HEK293 (cell line): Measurements from ENCODE around the gene HOXD10.

ENCODE experiments used
- CTCF ChIA-PET: fragments of 350-600 bp; formaldehyde crosslinking; extraction: SDS; loops from one replicate; lab custom pipeline; 2021; ENCODE audit warnings: antibody characterized with exemption; lab: Yijun Ruan, JAX
- POLR2A ChIA-PET: fragments of 300-600 bp; formaldehyde crosslinking; extraction: SDS; loops from one replicate; lab custom pipeline; 2020; ENCODE audit warnings: antibody characterized with exemption, inconsistent platforms; lab: Yijun Ruan, JAX
- H3K27ac ChIP-seq: fragments of 200-500 bp; sonication (Bioruptor generic); 2 replicates; pipeline ENCODE4 v1.5.1; 2014; ENCODE audit warnings: low read depth, low read length, control low read depth, inconsistent platforms; ENCODE audit errors: extremely low read depth
- H3K36me3 ChIP-seq, 2 experiments: fragments of 200-500 bp in 1 of 2; sonication (Bioruptor generic) in 1 of 2; 1 replicate in 1 of 2; 2 replicates in 1 of 2; pipeline ENCODE4 v1.5.1; 2014 to 2017; ENCODE audit warnings: inconsistent platforms in 2 of 2, low read length in 2 of 2; ENCODE audit not compliant: control insufficient read depth in 2 of 2, insufficient read depth in 1 of 2
- H3K4me1 ChIP-seq: fragments of 200-500 bp; sonication (Bioruptor generic); 2 replicates; pipeline ENCODE4 v1.5.1; 2014; ENCODE audit warnings: mild to moderate bottlenecking, low read length, inconsistent platforms; ENCODE audit not compliant: control insufficient read depth, insufficient read depth
- H3K4me3 ChIP-seq: 2 replicates; pipeline ENCODE4 v1.5.1; 2011; ENCODE audit warnings: low read depth, mild to moderate bottlenecking, control low read depth, low read length, moderate library complexity
- H3K9me3 ChIP-seq: fragments of 200-500 bp; sonication (Bioruptor generic); 2 replicates; pipeline ENCODE4 v1.5.1; 2014; ENCODE audit warnings: low read depth, low read length, inconsistent platforms; ENCODE audit not compliant: control insufficient read depth, insufficient read depth
- EGR2 ChIP-seq: fragments of 450-650 bp; formaldehyde crosslinking; IDR thresholded peaks from 2 replicates; pipeline ENCODE4 v1.5.1; 2016; ENCODE audit warnings: low read depth, missing biosample characterization, missing genetic modification characterization
- MZF1 ChIP-seq: fragments of 450-650 bp; formaldehyde crosslinking; IDR thresholded peaks from 2 replicates; pipeline ENCODE4 v1.5.1; 2017; ENCODE audit warnings: missing biosample characterization, missing genetic modification characterization, borderline replicate concordance
- TSHZ1 ChIP-seq: fragments of 450-650 bp; formaldehyde crosslinking; IDR thresholded peaks from 2 replicates; pipeline ENCODE4 v1.5.1; 2016; ENCODE audit warnings: missing biosample characterization, missing genetic modification characterization, borderline replicate concordance
- WT1 ChIP-seq: fragments of 450-650 bp; formaldehyde crosslinking; IDR thresholded peaks from 2 replicates; pipeline ENCODE4 v1.5.1; 2016; ENCODE audit warnings: missing biosample characterization, missing genetic modification characterization
- ZBTB21 ChIP-seq: fragments of 450-650 bp; formaldehyde crosslinking; IDR thresholded peaks from 2 replicates; pipeline ENCODE4 v1.5.1; 2017; ENCODE audit warnings: missing biosample characterization, missing genetic modification characterization
- ZNF214 ChIP-seq: fragments of 450-650 bp; formaldehyde crosslinking; IDR thresholded peaks from 2 replicates; pipeline ENCODE4 v1.5.1; 2017; ENCODE audit warnings: missing biosample characterization, mild to moderate bottlenecking, missing genetic modification characterization, borderline replicate concordance
- ZNF311 ChIP-seq: fragments of 450-650 bp; formaldehyde crosslinking; IDR thresholded peaks from 2 replicates; pipeline ENCODE4 v1.5.1; 2017; ENCODE audit warnings: missing biosample characterization, missing genetic modification characterization, borderline replicate concordance
- ZNF626 ChIP-seq: fragments of 450-650 bp; sonication (Bioruptor Pico); formaldehyde crosslinking; IDR thresholded peaks from 2 replicates; pipeline ENCODE4 v1.5.1; 2018; ENCODE audit warnings: missing biosample characterization, missing genetic modification characterization, inconsistent platforms
- ZNF664 ChIP-seq: fragments of 450-650 bp; formaldehyde crosslinking; IDR thresholded peaks from 2 replicates; pipeline ENCODE4 v1.5.1; 2016; ENCODE audit warnings: missing biosample characterization, missing genetic modification characterization
- ZNF670 ChIP-seq: fragments of 450-650 bp; formaldehyde crosslinking; IDR thresholded peaks from 2 replicates; pipeline ENCODE4 v1.5.1; 2016; ENCODE audit warnings: missing biosample characterization, missing genetic modification characterization, low read depth
- ZSCAN16 ChIP-seq: fragments of 450-650 bp; formaldehyde crosslinking; IDR thresholded peaks from 2 replicates; pipeline ENCODE4 v1.5.1; 2016; ENCODE audit warnings: missing biosample characterization, missing genetic modification characterization
- TF ChIP-seq, protein P1 (sequence below): fragments of 450-650 bp; formaldehyde crosslinking; IDR thresholded peaks from 2 replicates; pipeline ENCODE4 v1.5.1; 2016; ENCODE audit warnings: missing biosample characterization, missing genetic modification characterization
- TF ChIP-seq, protein P2 (sequence below): fragments of 450-650 bp; formaldehyde crosslinking; IDR thresholded peaks from 2 replicates; pipeline ENCODE4 v1.5.1; 2016; ENCODE audit warnings: missing biosample characterization, missing genetic modification characterization

The HOXD10 gene

DNA sequence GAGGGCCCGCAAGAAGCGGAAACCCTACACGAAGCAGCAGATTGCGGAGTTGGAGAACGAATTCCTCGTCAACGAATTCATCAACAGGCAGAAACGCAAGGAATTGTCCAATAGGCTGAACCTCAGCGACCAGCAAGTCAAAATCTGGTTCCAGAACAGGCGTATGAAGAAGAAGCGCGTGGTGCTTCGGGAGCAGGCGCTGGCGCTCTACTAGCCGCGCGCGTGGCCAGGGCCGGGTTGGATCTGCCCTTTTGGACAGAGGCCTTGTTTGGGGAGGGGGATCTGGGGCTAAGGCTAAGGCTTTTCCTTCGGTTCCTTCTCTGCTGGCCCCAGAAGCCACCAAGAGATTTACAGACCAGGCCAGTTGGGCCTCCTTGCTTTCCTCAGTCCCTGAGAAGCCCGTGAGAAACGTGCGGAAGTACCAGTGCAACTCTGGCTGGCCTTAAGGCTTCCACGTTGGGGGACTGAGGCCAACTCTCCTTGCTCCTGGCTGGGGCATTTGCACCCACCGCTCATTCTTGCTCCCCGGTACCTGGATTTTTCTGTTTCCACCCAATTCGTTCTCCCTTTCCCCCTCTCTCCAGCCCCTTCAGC lies 15.9 kb upstream of the HOXD10 start:
- Histone ChIP-seq H3K27ac (no peak overlapping the region), H3K36me3 (peaks cover 0 to 1% of the 10 kb centered on the region in 2 experiments; a peak in 1 of 3 replicates)
- ChIA-PET POLR2A (no interaction called here), CTCF (interaction anchor here (1.6 kb wide), 1 partner anchor 552 kb away, joined by 6 read pairs; no protein-coding TSS in a partner anchor)
- TF ChIP-seq ZNF670 (no peak), ZNF664 (tag by site-specific recombination) (no peak), ZNF214 (tag by site-specific recombination) (no peak), ZNF311 (tag by site-specific recombination) (no peak), TSHZ1 (no peak), ZBTB21 (tag by site-specific recombination) (no peak), EGR2 (tag by site-specific recombination) (no peak)
- TF ChIP-seq, all 188 proteins: peak for 0
- Histone ChIP-seq H3K9me3 (no peaks in the 10 kb centered on the region), H3K4me3 (no peak overlapping the region), H3K4me1 (peaks cover 10% of the 10 kb centered on the region)

DNA sequence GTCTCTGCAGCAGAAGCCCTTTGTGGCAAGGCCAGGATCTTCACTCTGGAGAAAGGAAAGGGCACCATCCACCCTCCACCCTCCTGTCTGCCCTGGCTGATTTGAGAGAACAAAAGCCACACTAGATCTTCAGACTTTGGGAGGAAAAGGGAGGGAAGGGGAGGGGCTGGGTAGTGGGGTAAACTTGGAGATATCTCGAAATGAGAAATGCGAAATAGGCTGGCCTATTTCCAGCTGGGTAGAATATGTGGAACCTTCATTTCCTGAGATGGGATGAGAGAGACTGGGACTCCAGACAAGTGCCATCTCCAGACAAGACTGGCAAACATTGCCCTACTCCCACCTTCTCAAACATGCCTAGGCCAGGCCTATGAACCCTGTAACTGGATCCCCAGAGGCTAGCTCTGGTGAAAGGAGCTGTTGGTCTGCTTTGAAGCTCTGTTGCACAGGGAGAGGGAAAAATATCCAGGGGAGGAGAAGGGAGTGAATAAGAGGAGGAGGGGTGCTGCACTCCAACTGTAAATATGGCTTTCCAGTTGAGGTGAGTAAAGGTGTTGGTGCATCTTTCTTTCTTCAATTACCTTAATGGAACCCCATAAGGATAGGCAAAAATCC lies 15.3 kb upstream of the HOXD10 start:
- Histone ChIP-seq H3K36me3 (no peaks in the 10 kb centered on the region), H3K4me1 (peaks cover 10% of the 10 kb centered on the region), H3K27ac (peak overlapping the region; percentile 13; the same call in 1 of the 2 replicates), H3K9me3 (no peaks in the 10 kb centered on the region), H3K4me3 (no peak overlapping the region)
- ChIA-PET CTCF (interaction anchor here (1.6 kb wide), 1 partner anchor 551 kb away, joined by 6 read pairs; no protein-coding TSS in a partner anchor), POLR2A (no interaction called here)
- TF ChIP-seq MZF1 (tag by site-specific recombination) (no peak), WT1 (tag by site-specific recombination) (peak; percentile 68)

GRCh38 chr2:176101842-176102241 lies 14.7 kb upstream of the HOXD10 start:
- H3K4me3 ChIP-seq, result no peak overlapping the region
- no peaks in the 10 kb centered on the region for H3K36me3 ChIP-seq
- no peaks in the 10 kb centered on the region for H3K9me3 ChIP-seq
- peak overlapping the region; percentile 13; the same call in 1 of the 2 replicates for H3K27ac ChIP-seq
- POLR2A ChIA-PET, result no interaction called here
- CTCF ChIA-PET, result interaction anchor here (1.3 to 1.6 kb wide), 2 partner anchors 25 to 551 kb away, joined by 4 to 6 read pairs; no protein-coding TSS in a partner anchor
- TF ChIP-seq, protein P1, sequence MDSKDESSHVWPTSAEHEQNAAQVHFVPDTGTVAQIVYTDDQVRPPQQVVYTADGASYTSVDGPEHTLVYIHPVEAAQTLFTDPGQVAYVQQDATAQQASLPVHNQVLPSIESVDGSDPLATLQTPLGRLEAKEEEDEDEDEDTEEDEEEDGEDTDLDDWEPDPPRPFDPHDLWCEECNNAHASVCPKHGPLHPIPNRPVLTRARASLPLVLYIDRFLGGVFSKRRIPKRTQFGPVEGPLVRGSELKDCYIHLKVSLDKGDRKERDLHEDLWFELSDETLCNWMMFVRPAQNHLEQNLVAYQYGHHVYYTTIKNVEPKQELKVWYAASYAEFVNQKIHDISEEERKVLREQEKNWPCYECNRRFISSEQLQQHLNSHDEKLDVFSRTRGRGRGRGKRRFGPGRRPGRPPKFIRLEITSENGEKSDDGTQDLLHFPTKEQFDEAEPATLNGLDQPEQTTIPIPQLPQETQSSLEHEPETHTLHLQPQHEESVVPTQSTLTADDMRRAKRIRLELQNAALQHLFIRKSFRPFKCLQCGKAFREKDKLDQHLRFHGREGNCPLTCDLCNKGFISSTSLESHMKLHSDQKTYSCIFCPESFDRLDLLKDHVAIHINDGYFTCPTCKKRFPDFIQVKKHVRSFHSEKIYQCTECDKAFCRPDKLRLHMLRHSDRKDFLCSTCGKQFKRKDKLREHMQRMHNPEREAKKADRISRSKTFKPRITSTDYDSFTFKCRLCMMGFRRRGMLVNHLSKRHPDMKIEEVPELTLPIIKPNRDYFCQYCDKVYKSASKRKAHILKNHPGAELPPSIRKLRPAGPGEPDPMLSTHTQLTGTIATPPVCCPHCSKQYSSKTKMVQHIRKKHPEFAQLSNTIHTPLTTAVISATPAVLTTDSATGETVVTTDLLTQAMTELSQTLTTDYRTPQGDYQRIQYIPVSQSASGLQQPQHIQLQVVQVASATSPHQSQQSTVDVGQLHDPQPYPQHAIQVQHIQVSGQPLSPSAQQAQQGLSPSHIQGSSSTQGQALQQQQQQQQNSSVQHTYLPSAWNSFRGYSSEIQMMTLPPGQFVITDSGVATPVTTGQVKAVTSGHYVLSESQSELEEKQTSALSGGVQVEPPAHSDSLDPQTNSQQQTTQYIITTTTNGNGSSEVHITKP (tag by site-specific recombination), result peak; percentile 69
- TF ChIP-seq, protein P2, sequence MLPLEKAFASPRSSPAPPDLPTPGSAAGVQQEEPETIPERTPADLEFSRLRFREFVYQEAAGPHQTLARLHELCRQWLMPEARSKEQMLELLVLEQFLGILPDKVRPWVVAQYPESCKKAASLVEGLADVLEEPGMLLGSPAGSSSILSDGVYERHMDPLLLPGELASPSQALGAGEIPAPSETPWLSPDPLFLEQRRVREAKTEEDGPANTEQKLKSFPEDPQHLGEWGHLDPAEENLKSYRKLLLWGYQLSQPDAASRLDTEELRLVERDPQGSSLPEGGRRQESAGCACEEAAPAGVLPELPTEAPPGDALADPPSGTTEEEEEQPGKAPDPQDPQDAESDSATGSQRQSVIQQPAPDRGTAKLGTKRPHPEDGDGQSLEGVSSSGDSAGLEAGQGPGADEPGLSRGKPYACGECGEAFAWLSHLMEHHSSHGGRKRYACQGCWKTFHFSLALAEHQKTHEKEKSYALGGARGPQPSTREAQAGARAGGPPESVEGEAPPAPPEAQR (tag by site-specific recombination), result no peak
- TF ChIP-seq ZNF626 (no peak), ZSCAN16 (tag by site-specific recombination) (0 out of 2 replicates have a peak, but pooled peaks have one; percentile 35)
- H3K4me1 ChIP-seq, result peaks cover 9% of the 10 kb centered on the region
